Suprapubic skin (tissue), 4 donors: ENCODE results near the gene TRPM1. TPM values are rescaled to one million over a fixed set of nuclear protein-coding genes. Genes with fewer than 3 reads are reported as not detected.

Source experiments
- DNase-seq, 2 donors: peaks; one replicate each; pipeline ENCODE4 v3.0.0-alpha.2; 2019; ENCODE audit warnings: low spot score in 2 of 2
- H3K27ac ChIP-seq: fragments of 200-600 bp; sonication (generic); one replicate; pipeline ENCODE4 v1.5.1; 2019
- H3K27me3 ChIP-seq: fragments of 200-600 bp; sonication (generic); one replicate; pipeline ENCODE4 v1.5.1; 2019
- H3K36me3 ChIP-seq: fragments of 200-600 bp; sonication (generic); one replicate; pipeline ENCODE4 v1.5.1; 2019
- H3K4me1 ChIP-seq: fragments of 200-600 bp; sonication (generic); one replicate; pipeline ENCODE4 v1.5.1; 2019
- H3K4me3 ChIP-seq: fragments of 200-600 bp; sonication (generic); one replicate; pipeline ENCODE4 v1.5.1; 2019; ENCODE audit warnings: mild to moderate bottlenecking
- H3K9me3 ChIP-seq: fragments of 200-600 bp; sonication (generic); one replicate; pipeline ENCODE4 v1.5.1; 2019
- CTCF ChIP-seq, 2 donors: fragments of 200-600 bp in 1 of 2; fragments of 450-650 bp in 1 of 2; sonication (generic) in 1 of 2; IDR thresholded peaks; one replicate each; pipeline ENCODE4 v1.5.1; 2016 to 2019; ENCODE audit warnings: antibody characterized with exemption in 2 of 2, mild to moderate bottlenecking in 1 of 2, moderate library complexity in 1 of 2
- EP300 ChIP-seq: sonication (generic); formaldehyde crosslinking; IDR thresholded peaks from one replicate; pipeline ENCODE4 v1.6.1; 2017; ENCODE audit warnings: antibody characterized with exemption
- POLR2A ChIP-seq, 2 donors: fragments of 450-650 bp; IDR thresholded peaks; one replicate each; pipeline ENCODE4 v1.6.1; 2017; ENCODE audit warnings: antibody characterized with exemption in 2 of 2, mild to moderate bottlenecking in 2 of 2, moderate library complexity in 2 of 2
- POLR2AphosphoS5 ChIP-seq, 3 donors: sonication (generic); formaldehyde crosslinking; IDR thresholded peaks; one replicate each; pipeline ENCODE4 v1.6.1; 2017; ENCODE audit warnings: antibody characterized with exemption in 3 of 3
- WGBS: methylation state at CpG from one replicate; pipeline ENCODE4 v1.1.5; 2018; 5-methylcytosine and 5-hydroxymethylcytosine counted together
- total RNA-seq, 4 donors: library from RNA; depleted of rRNA; stranded (reverse); fragments of >200 nt; gene quantifications; one replicate each; pipeline ENCODE4 v1.1.0, GENCODE V29; 2016

The TRPM1 gene
- total RNA-seq = 10 to 100 TPM in 2 of 4 donors, 1 to 10 TPM in 2; 5.1 to 15.2 (median 10.2) TPM

GRCh38 chr15:31101262-31102038 is at the start of gene TRPM1:
TSS of gene TRPM1 (minus strand) at chr15:31101725. CDS start at chr15:31081355, 20,370 bp downstream.
- 90% methylated on average over 3 of the region's 5 CpGs for WGBS
- no peak for DNase-seq
- no peaks in the 10 kb centered on the region for H3K9me3 ChIP-seq

DNA sequence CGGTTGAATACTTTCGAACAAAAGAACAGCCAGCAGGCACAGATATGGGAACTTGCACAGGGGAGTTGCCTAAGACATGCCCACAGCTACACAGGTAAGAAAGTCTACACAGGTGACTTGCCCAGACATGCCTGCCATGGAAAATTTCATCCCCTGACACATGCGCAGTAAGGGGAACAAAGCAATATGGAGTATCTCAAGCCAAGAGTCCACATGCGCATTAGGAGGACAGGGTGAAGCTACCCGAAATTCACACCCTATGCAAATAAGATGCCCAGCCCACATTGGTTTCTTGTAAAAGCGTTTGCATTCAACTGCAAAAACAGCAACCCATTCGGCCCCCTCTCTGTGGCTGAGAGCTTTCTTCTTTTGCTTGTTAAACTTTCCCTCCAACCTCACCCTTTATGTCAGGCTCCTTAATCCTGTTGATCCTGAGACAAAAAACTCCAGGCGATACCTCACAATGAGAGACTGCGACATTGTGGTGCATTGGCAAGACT is 49.3 kb upstream of the TRPM1 start:
- Histone ChIP-seq H3K9me3 (no peaks in the 10 kb centered on the region), H3K27me3 (no peaks in the 10 kb centered on the region), H3K27ac (no peak overlapping the region), H3K36me3 (no peaks in the 10 kb centered on the region), H3K4me3 (no peak overlapping the region), H3K4me1 (no peaks in the 10 kb centered on the region)
- DNase-seq = peak in 1 of 2 donors; percentile 62
- TF ChIP-seq CTCF (IDR thresholded peaks at IDR 0.05) = no peak
- TF ChIP-seq POLR2A (IDR thresholded peaks at IDR 0.05) = no peak
- no peak for TF ChIP-seq POLR2AphosphoS5 (IDR thresholded peaks at IDR 0.05)
- TF ChIP-seq EP300 = no peak
- WGBS = 64% methylated on average over 9 of the region's 9 CpGs

More at GRCh38 chr15:31101262-31102038, at the start of gene TRPM1:
- Histone ChIP-seq H3K27ac (no peak within 1 kb of the TSS), H3K36me3 (no peaks in the 10 kb centered on the region), H3K4me1 (no peaks in the 10 kb centered on the region), H3K27me3 (no peaks in the 10 kb centered on the region), H3K4me3 (no peak within 1 kb of the TSS)
- TF ChIP-seq EP300 (no peak), POLR2AphosphoS5 (IDR thresholded peaks at IDR 0.05) (no peak), CTCF (IDR thresholded peaks at IDR 0.05) (no peak), POLR2A (IDR thresholded peaks at IDR 0.05) (no peak)

DNA sequence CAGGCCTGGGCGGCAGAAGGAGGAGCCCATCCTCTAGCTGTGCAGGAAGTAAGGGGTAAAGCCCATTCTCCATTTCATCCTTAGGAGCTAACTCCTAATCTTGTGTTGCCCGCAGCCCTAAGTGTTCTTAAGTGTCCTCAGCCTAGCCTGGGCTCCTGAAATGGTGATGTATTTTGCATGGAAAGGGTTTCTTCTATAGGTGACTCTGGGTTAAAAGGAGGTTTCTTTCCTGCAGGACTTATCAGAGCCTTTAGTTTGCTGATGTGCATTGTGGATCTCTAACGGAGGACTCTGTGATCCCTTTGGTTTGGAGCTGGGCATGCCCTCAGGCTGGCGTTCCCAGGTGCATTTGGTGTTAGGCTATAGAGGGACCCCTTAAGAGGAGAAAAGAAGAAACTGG is 48.5 kb upstream of the TRPM1 start:
- DNase-seq = no peak
- TF ChIP-seq POLR2A (IDR thresholded peaks at IDR 0.05) = no peak
- TF ChIP-seq CTCF (IDR thresholded peaks at IDR 0.05) = no peak
- no peak for TF ChIP-seq EP300
- TF ChIP-seq POLR2AphosphoS5 (IDR thresholded peaks at IDR 0.05) = no peak
- Histone ChIP-seq H3K36me3 (no peaks in the 10 kb centered on the region), H3K4me1 (no peaks in the 10 kb centered on the region), H3K27ac (no peak overlapping the region), H3K4me3 (no peak overlapping the region), H3K9me3 (no peaks in the 10 kb centered on the region), H3K27me3 (no peaks in the 10 kb centered on the region)
- WGBS = 92% methylated on average over 4 of the region's 4 CpGs

GRCh38 chr15:31149088-31149505 is 47.6 kb upstream of the TRPM1 start:
- no peaks in the 10 kb centered on the region for H3K4me1 ChIP-seq
- TF ChIP-seq CTCF (IDR thresholded peaks at IDR 0.05) (no peak), POLR2AphosphoS5 (IDR thresholded peaks at IDR 0.05) (no peak), EP300 (no peak), POLR2A (IDR thresholded peaks at IDR 0.05) (no peak)
- no peak overlapping the region for H3K4me3 ChIP-seq
- WGBS = 63% methylated on average over 6 of the region's 6 CpGs
- H3K27me3 ChIP-seq = no peaks in the 10 kb centered on the region
- no peaks in the 10 kb centered on the region for H3K36me3 ChIP-seq
- H3K9me3 ChIP-seq = no peaks in the 10 kb centered on the region
- no peak overlapping the region for H3K27ac ChIP-seq
- peak in 1 of 2 donors; percentile 35 for DNase-seq

GRCh38 chr15:31148297-31149087 is 47.0 kb upstream of the TRPM1 start:
- Histone ChIP-seq H3K4me3 (no peak overlapping the region), H3K9me3 (no peaks in the 10 kb centered on the region), H3K27ac (no peak overlapping the region), H3K4me1 (no peaks in the 10 kb centered on the region), H3K36me3 (no peaks in the 10 kb centered on the region), H3K27me3 (no peaks in the 10 kb centered on the region)
- TF ChIP-seq EP300 (no peak), POLR2A (IDR thresholded peaks at IDR 0.05) (no peak), CTCF (IDR thresholded peaks at IDR 0.05) (no peak), POLR2AphosphoS5 (IDR thresholded peaks at IDR 0.05) (no peak)
- DNase-seq = peak in 1 of 2 donors; percentile 33
- WGBS = 62% methylated on average over 11 of the region's 13 CpGs
